NB4 (cell line): ENCODE measurements around the gene SAMD1.

Experiments used
- DNase-seq: peaks from one replicate; pipeline ENCODE4 v3.0.0; 2010; ENCODE audit warnings: low read depth
- H3K4me3 ChIP-seq: one replicate; pipeline ENCODE4 v1.5.1; 2011; ENCODE audit warnings: mild to moderate bottlenecking, low read depth, low read length, moderate library complexity
- MYC ChIP-seq: IDR thresholded peaks from 2 replicates; pipeline ENCODE4 v1.6.1; 2011; ENCODE audit warnings: low read depth, low read length
- POLR2A ChIP-seq: IDR thresholded peaks from 2 replicates; pipeline ENCODE4 v1.6.1; 2011; ENCODE audit warnings: mild to moderate bottlenecking; ENCODE audit not compliant: insufficient read length; ENCODE audit errors: extremely low read depth
- TF ChIP-seq, protein P1 (sequence below): IDR thresholded peaks from 2 replicates; pipeline ENCODE4 v1.6.1; 2011; ENCODE audit warnings: low read depth, low read length
- TF ChIP-seq, protein P2 (sequence below): IDR thresholded peaks from one replicate; pipeline ENCODE4 v1.5.1; 2012; ENCODE audit warnings: low read depth, low read length

SAMD1 gene

DNA sequence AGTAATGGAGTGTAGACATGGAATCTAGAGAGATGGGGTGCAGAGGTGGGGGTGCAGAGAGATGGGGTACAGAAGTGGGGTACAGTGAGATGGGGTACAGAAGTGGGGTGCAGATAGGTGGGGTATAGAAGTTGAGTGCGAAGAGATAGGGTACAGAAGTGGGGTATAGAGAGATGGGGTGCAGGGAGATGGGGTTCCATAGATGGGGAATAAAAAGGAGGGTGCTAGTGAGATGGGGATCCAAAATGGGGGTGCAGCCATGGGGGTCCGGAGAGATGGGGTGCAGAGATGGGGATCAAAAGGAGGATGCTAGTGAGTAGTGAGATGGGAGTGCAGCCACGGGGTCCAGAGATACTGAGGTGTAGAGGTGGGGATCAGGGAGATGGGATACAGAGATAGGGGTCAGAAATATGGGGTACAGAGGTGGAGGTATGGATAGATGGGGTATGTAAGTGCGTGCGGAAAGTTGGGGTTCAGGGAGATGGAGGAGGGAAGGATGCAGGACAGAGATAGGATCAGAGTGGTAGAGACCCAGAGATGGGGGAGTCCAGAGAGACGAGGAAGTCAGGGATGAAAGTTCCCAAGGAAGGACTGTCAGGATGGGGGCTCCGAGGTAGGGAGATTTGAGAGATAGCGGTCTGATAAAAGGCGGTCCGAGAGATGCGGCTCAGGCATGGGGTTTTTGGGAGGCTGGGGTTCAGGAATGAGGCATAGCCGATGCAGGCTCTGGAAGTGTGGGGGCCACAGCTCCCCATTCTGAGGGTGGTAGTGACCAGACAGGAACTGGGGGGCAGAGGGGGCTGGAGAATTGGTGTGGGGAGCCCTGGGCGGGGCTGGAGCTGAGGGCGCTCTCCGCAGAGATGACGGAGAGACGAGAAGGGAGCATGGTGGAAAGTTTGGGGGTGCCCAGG lies 32.1 kb downstream of the SAMD1 start:
- no peak overlapping the region for H3K4me3 ChIP-seq
- DNase-seq: no peak
- TF ChIP-seq, protein P1, sequence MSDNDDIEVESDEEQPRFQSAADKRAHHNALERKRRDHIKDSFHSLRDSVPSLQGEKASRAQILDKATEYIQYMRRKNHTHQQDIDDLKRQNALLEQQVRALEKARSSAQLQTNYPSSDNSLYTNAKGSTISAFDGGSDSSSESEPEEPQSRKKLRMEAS: no peak
- TF ChIP-seq, protein P2, sequence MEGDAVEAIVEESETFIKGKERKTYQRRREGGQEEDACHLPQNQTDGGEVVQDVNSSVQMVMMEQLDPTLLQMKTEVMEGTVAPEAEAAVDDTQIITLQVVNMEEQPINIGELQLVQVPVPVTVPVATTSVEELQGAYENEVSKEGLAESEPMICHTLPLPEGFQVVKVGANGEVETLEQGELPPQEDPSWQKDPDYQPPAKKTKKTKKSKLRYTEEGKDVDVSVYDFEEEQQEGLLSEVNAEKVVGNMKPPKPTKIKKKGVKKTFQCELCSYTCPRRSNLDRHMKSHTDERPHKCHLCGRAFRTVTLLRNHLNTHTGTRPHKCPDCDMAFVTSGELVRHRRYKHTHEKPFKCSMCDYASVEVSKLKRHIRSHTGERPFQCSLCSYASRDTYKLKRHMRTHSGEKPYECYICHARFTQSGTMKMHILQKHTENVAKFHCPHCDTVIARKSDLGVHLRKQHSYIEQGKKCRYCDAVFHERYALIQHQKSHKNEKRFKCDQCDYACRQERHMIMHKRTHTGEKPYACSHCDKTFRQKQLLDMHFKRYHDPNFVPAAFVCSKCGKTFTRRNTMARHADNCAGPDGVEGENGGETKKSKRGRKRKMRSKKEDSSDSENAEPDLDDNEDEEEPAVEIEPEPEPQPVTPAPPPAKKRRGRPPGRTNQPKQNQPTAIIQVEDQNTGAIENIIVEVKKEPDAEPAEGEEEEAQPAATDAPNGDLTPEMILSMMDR: no peak
- TF ChIP-seq POLR2A: no peak
- TF ChIP-seq MYC: no peak

DNA sequence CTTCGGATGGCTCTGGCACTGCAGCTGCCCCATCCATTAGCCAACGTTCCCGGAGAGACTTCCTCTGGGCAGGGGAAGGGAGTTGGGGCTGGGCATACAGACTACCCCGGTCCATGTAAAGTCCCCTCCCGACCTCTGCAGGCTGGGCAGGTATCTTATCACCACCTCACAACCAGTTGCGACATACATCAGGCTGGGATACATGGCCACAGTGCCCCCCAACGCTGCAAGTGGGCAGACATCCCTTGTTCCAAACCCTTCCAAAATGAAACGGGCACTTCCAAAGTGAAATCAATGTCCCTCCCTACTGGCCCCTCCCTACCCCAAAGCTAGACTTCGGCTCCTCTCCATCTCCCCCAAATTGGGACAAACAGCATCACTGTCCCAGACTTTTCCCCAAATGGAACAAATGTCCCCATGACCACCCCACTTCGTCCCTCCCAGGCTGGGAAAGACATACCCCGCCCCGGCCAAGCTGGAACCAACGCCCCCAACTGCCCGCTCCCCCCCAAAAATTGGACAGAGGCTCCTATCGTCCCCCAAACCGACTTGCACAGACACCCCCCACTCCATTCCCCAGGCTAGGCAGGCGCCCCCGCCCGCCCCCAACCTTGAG lies 33.7 kb downstream of the SAMD1 start:
- TF ChIP-seq, protein P2: no peak
- TF ChIP-seq MYC: no peak
- no peak for TF ChIP-seq POLR2A
- TF ChIP-seq, protein P1: no peak
- no peak overlapping the region for H3K4me3 ChIP-seq
- no peak for DNase-seq

DNA sequence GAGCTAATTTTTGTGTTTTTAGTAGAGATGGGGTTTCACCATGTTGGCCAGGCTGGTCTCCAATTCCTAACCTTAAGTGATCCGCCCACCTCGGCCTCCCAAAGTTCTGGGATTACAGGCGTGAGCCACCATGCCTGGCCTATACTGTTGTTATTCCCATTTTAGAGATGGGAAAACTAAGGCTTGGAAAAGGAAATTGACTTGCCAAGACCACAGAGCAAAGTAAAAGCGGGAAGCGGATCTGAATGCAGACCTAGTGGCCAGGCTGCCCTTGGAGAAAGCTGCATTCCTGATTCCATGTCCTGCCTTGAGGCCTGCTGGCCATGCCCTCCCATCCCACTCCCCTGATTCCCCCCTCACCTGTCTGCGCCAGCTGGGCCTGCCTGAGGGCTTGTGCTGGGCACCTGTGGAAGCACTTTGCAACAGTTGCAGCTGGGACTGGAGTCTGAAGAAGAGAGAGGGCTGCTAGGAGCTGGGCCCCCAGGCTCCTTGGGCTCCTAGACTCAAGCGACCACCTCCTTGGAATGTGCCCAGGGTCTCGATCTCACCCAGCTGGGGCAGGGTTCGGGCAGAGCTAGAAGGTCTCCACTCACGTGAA lies 34.4 kb downstream of the SAMD1 start:
- DNase-seq: no peak
- H3K4me3 ChIP-seq: no peak overlapping the region
- TF ChIP-seq POLR2A (no peak), MYC (no peak)
- TF ChIP-seq, protein P1: no peak
- TF ChIP-seq, protein P2: no peak

DNA sequence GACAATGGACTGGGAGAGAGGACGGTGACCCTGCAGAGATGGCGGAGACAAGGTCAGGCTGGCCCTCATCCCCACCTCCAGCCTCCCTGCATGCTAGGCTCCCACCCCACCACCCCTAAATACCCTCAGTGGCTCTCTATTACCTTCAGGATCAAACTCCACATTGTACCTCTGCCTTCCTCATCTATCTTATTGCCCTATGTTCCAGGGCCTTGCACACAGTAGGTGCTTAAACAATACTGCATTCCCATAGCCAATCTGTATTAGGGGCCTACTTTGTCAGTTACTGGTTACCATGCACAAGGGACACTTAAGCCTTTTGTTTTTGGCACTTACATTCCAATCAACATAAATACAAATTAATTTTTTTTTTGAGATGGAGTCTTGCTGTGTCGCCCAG lies 35.2 kb downstream of the SAMD1 start:
- DNase-seq: no peak
- H3K4me3 ChIP-seq: no peak overlapping the region
- TF ChIP-seq, protein P2: no peak
- no peak for TF ChIP-seq MYC
- TF ChIP-seq, protein P1: no peak
- no peak for TF ChIP-seq POLR2A

DNA sequence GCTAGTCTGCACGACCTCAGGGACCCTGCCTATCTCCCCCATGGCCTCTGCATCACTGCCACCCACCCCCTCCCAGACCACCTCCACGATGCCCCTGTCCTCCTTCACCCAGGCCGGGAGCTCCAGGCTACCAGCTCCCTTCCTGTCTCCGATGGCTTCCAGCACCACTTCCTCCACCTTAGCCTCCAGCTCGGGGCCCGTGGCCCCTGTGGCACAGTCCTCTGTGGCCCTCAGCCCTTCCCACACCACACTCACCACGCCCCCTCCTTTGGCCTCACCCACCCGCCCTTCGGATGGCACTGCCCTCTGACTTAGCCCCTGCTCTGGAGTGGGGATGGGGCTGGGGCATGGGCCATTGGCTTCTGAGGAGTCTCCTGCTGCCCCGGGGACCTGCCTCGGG lies 35.8 kb downstream of the SAMD1 start:
- DNase-seq: no peak
- TF ChIP-seq MYC: no peak
- TF ChIP-seq, protein P1: no peak
- TF ChIP-seq, protein P2: no peak
- no peak for TF ChIP-seq POLR2A

More for the DNA sequence above, 35.8 kb downstream of the SAMD1 start:
- H3K4me3 ChIP-seq: no peak overlapping the region
